Measurements from ENCODE around the gene WDR93.

WDR93 gene

GRCh38 chr15:89693091-89693490, 2.5 kb downstream of the WDR93 start:
- no peak for TF ChIP-seq CTCF (IDR thresholded peaks at IDR 0.05; ENCODE audit: extremely low read depth, missing control alignments)
- no peak for DNase-seq (ENCODE audit: low spot score)

GRCh38 chr15:89693696-89694095, 3.1 kb downstream of the WDR93 start:
- no peak for DNase-seq (ENCODE audit: low spot score)
- no peak for TF ChIP-seq CTCF (IDR thresholded peaks at IDR 0.05; ENCODE audit: extremely low read depth, missing control alignments)

GRCh38 chr15:89695198-89695597, 4.6 kb downstream of the WDR93 start:
- no peak for TF ChIP-seq CTCF (IDR thresholded peaks at IDR 0.05; ENCODE audit: extremely low read depth, missing control alignments)
- no peak for DNase-seq (ENCODE audit: low spot score)

- no peak for DNase-seq (ENCODE audit: low spot score)
- TF ChIP-seq CTCF (IDR thresholded peaks at IDR 0.05; ENCODE audit: extremely low read depth, missing control alignments) = no peak
Observed at GRCh38 chr15:89704411-89704810, 13.8 kb downstream of the WDR93 start.

- DNase-seq (ENCODE audit: low spot score) = no peak
Observed at GRCh38 chr15:89707577-89707976, 17.0 kb downstream of the WDR93 start.

GRCh38 chr15:89714775-89715174, 24.2 kb downstream of the WDR93 start:
- DNase-seq (ENCODE audit: low spot score) = no peak
- no peak for TF ChIP-seq CTCF (IDR thresholded peaks at IDR 0.05; ENCODE audit: extremely low read depth, missing control alignments)

More at GRCh38 chr15:89707577-89707976, 17.0 kb downstream of the WDR93 start:
- no peak for TF ChIP-seq CTCF (IDR thresholded peaks at IDR 0.05; ENCODE audit: extremely low read depth, missing control alignments)

- no peak for DNase-seq (ENCODE audit: low spot score)
- TF ChIP-seq CTCF (IDR thresholded peaks at IDR 0.05; ENCODE audit: extremely low read depth, missing control alignments) = no peak
Observed at GRCh38 chr15:89723031-89723430, 32.4 kb downstream of the WDR93 start.

Data from GM20000 (cell line).